ENCODE data around the gene TOMM20. TPM values are rescaled to one million over a fixed set of nuclear protein-coding genes. Genes with fewer than 3 reads are reported as not detected.

The TOMM20 gene
- total and polyA plus RNA-seq, 9 of the 15 experiments (the other 6 are each of a cell fraction or from before 2014, with no cell fraction given): 70.6 to 334 (median 159) TPM

DNA sequence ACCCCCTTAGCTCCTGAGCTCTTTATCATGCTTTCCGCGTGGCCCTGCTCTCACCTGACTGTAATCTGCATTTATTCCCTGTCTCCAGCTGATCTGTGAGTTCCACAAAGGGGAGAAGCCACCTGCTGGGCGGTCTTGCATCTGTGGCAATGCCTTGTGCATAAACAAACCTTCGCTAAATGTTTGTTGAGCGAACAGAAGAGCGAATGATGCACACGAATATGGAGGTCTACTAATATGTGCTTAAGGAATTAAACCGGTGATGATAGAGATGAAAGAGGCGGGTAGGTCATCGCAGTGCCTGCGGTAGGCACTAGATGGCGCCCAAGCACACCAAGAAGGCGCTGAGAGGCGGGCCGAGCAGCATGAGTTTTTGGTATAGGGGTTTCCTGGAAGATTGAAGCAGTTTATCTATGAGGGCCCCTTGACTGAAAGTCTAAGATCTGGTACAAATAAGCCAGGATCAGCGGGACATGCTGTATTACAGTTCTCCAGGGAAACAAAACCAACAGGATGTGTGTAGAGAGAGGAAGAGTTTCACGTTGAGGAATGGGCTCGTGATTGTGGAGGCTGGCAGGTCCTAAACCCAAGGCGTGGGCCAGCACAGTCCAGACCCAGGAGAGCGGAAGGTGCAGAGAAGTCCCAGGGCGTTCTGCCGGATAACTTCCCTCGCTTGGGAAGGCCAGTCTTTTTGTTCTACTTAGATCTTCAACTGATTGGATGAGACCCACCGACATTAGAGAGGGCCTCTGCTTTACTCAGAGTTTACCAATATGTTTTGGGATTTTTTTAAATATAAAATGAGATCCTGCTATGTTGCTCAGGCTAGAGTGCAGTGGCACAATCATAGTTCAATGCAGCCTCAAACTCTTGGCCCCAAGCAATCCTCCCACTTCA is 34.7 kb downstream of the TOMM20 start (continued):
- TF ChIP-seq, protein P1, sequence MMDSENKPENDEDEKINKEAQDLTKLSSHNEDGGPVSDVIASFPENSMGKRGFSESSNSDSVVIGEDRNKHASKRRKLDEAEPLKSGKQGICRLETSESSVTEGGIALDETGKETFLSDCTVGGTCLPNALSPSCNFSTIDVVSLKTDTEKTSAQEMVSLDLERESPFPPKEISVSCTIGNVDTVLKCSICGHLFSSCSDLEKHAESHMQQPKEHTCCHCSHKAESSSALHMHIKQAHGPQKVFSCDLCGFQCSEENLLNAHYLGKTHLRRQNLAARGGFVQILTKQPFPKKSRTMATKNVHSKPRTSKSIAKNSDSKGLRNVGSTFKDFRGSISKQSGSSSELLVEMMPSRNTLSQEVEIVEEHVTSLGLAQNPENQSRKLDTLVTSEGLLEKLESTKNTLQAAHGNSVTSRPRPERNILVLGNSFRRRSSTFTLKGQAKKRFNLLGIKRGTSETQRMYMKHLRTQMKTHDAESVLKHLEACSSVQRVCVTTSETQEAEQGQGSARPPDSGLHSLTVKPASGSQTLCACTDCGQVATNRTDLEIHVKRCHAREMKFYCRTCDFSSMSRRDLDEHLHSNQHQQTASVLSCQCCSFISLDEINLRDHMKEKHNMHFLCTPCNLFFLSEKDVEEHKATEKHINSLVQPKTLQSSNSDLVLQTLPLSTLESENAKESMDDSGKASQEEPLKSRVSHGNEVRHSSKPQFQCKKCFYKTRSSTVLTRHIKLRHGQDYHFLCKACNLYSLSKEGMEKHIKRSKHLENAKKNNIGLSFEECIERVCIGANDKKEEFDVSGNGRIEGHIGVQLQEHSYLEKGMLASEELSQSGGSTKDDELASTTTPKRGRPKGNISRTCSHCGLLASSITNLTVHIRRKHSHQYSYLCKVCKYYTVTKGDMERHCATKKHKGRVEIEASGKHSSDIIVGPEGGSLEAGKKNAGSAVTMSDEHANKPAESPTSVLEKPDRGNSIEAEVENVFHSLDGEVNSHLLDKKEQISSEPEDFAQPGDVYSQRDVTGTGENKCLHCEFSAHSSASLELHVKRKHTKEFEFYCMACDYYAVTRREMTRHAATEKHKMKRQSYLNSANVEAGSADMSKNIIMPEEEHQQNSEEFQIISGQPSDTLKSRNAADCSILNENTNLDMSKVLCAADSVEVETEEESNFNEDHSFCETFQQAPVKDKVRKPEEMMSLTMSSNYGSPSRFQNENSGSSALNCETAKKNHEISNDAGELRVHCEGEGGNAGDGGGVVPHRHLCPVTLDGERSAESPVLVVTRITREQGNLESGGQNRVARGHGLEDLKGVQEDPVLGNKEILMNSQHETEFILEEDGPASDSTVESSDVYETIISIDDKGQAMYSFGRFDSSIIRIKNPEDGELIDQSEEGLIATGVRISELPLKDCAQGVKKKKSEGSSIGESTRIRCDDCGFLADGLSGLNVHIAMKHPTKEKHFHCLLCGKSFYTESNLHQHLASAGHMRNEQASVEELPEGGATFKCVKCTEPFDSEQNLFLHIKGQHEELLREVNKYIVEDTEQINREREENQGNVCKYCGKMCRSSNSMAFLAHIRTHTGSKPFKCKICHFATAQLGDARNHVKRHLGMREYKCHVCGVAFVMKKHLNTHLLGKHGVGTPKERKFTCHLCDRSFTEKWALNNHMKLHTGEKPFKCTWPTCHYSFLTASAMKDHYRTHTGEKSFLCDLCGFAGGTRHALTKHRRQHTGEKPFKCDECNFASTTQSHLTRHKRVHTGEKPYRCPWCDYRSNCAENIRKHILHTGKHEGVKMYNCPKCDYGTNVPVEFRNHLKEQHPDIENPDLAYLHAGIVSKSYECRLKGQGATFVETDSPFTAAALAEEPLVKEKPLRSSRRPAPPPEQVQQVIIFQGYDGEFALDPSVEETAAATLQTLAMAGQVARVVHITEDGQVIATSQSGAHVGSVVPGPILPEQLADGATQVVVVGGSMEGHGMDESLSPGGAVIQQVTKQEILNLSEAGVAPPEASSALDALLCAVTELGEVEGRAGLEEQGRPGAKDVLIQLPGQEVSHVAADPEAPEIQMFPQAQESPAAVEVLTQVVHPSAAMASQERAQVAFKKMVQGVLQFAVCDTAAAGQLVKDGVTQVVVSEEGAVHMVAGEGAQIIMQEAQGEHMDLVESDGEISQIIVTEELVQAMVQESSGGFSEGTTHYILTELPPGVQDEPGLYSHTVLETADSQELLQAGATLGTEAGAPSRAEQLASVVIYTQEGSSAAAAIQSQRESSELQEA (IDR thresholded peaks at IDR 0.05; ENCODE audit: low read depth): no peak
- TF ChIP-seq, protein P2, sequence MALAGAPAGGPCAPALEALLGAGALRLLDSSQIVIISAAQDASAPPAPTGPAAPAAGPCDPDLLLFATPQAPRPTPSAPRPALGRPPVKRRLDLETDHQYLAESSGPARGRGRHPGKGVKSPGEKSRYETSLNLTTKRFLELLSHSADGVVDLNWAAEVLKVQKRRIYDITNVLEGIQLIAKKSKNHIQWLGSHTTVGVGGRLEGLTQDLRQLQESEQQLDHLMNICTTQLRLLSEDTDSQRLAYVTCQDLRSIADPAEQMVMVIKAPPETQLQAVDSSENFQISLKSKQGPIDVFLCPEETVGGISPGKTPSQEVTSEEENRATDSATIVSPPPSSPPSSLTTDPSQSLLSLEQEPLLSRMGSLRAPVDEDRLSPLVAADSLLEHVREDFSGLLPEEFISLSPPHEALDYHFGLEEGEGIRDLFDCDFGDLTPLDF (CRISPR knock-in tag; IDR thresholded peaks at IDR 0.05): peak; percentile 20; the same call in 1 of the 2 replicates
- TF ChIP-seq, protein P3, sequence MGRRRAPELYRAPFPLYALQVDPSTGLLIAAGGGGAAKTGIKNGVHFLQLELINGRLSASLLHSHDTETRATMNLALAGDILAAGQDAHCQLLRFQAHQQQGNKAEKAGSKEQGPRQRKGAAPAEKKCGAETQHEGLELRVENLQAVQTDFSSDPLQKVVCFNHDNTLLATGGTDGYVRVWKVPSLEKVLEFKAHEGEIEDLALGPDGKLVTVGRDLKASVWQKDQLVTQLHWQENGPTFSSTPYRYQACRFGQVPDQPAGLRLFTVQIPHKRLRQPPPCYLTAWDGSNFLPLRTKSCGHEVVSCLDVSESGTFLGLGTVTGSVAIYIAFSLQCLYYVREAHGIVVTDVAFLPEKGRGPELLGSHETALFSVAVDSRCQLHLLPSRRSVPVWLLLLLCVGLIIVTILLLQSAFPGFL (CRISPR knock-in tag; IDR thresholded peaks at IDR 0.05): no peak
- peak; percentile 75 for TF ChIP-seq RBM25 (IDR thresholded peaks at IDR 0.05; ENCODE audit: low read depth, low read length, severe bottlenecking)
- TF ChIP-seq RB1 (IDR thresholded peaks at IDR 0.05; ENCODE audit: low read depth): peak; percentile 71
- TF ChIP-seq ZNF398 (CRISPR knock-in tag; IDR thresholded peaks at IDR 0.05): no peak
- TF ChIP-seq ETS1 (conservative IDR thresholded peaks at IDR 0.05; ENCODE audit: control insufficient read depth, low read depth, low read length): no peak
- TF ChIP-seq, protein P4, sequence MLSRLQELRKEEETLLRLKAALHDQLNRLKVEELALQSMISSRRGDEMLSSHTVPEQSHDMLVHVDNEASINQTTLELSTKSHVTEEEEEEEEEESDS (CRISPR knock-in tag; IDR thresholded peaks at IDR 0.05): no peak
- TF ChIP-seq, protein P5, sequence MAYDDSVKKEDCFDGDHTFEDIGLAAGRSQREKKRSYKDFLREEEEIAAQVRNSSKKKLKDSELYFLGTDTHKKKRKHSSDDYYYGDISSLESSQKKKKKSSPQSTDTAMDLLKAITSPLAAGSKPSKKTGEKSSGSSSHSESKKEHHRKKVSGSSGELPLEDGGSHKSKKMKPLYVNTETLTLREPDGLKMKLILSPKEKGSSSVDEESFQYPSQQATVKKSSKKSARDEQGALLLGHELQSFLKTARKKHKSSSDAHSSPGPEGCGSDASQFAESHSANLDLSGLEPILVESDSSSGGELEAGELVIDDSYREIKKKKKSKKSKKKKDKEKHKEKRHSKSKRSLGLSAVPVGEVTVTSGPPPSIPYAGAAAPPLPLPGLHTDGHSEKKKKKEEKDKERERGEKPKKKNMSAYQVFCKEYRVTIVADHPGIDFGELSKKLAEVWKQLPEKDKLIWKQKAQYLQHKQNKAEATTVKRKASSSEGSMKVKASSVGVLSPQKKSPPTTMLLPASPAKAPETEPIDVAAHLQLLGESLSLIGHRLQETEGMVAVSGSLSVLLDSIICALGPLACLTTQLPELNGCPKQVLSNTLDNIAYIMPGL (CRISPR knock-in tag; IDR thresholded peaks at IDR 0.05): no peak
